CD4-positive, CD25-positive, alpha-beta regulatory T cell (primary cell): ENCODE results near the gene PCSK6. TPM values are rescaled to one million over a fixed set of nuclear protein-coding genes. Genes with fewer than 3 reads are reported as not detected.
A peak's percentile ranks its signal among the peaks of the same experiment; 100 is the strongest.

ENCODE experiments used
- ATAC-seq, 2 donors: fragments of 150-1000 bp; cut with Tn5 transposase; one replicate each; pipeline ENCODE4 v1.10.0; 2021; ENCODE audit warnings: low read depth in 2 of 2, moderate number of reproducible peaks in 2 of 2, moderate library complexity in 1 of 2
- DNase-seq, 3 donors: peaks; one replicate each; pipeline versions ENCODE4 v3.0.0 to v3.0.0-alpha.2; 2012 to 2022; ENCODE audit warnings: mixed read lengths in 1 of 3
- H3K27ac ChIP-seq: one replicate; pipeline ENCODE4 v1.7.0; 2013; ENCODE audit warnings: mild to moderate bottlenecking, low read length; ENCODE audit not compliant: insufficient read depth, poor library complexity, severe bottlenecking
- H3K27me3 ChIP-seq: one replicate; pipeline ENCODE4 v1.7.0; 2013; ENCODE audit warnings: low read length; ENCODE audit not compliant: control insufficient read depth, insufficient read depth
- H3K36me3 ChIP-seq: one replicate; pipeline ENCODE4 v1.7.0; 2013; ENCODE audit warnings: mild to moderate bottlenecking, low read length, moderate library complexity; ENCODE audit not compliant: control insufficient read depth, insufficient read depth
- H3K4me1 ChIP-seq: 2 replicates; pipeline ENCODE4 v1.7.0; 2013; ENCODE audit warnings: mild to moderate bottlenecking, low read length; ENCODE audit not compliant: insufficient read depth, control insufficient read depth, poor library complexity, severe bottlenecking
- H3K4me3 ChIP-seq: one replicate; pipeline ENCODE4 v1.7.0; 2013; ENCODE audit warnings: low read depth, mild to moderate bottlenecking, low read length, moderate library complexity
- H3K9me3 ChIP-seq, 2 experiments: 1 replicate in 1 of 2; 2 replicates in 1 of 2; pipeline ENCODE4 v1.7.0; 2013; ENCODE audit warnings: low read length in 2 of 2, mild to moderate bottlenecking in 1 of 2, moderate library complexity in 1 of 2; ENCODE audit not compliant: control insufficient read depth in 2 of 2
- H3K27ac Mint-ChIP-seq, 3 donors: one replicate each; pipeline ENCODE4 v1.8.0; 2020 to 2022; ENCODE audit warnings: mild to moderate bottlenecking in 3 of 3, mixed read lengths in 3 of 3, moderate library complexity in 2 of 3
- H3K27me3 Mint-ChIP-seq: one replicate; pipeline ENCODE4 v1.8.0; 2022; ENCODE audit warnings: mild to moderate bottlenecking, mixed read lengths
- H3K36me3 Mint-ChIP-seq: one replicate; pipeline ENCODE4 v1.8.0; 2020; ENCODE audit warnings: mixed read lengths
- H3K4me1 Mint-ChIP-seq, 4 donors: one replicate each; pipeline ENCODE4 v1.8.0; 2020 to 2022; ENCODE audit warnings: mixed read lengths in 4 of 4, mild to moderate bottlenecking in 1 of 4
- H3K4me3 Mint-ChIP-seq, 4 donors: one replicate each; pipeline ENCODE4 v1.8.0; 2020 to 2022; ENCODE audit warnings: mild to moderate bottlenecking in 4 of 4, mixed read lengths in 4 of 4, moderate library complexity in 3 of 4
- H3K9me3 Mint-ChIP-seq, 7 donors: one replicate each; pipeline ENCODE4 v1.8.0; 2020 to 2022; ENCODE audit warnings: mixed read lengths in 7 of 7, mild to moderate bottlenecking in 3 of 7, moderate library complexity in 2 of 7
- polyA plus RNA-seq, 4 donors: library from polyadenylated mRNA; unstranded; fragments of 300-500 nt; fragmentation: Illumina TruSeq; gene quantifications; one replicate each; pipeline ENCODE4 v1.2.3, GENCODE V29; 2021
- total RNA-seq: library from RNA; stranded (reverse); gene quantifications from one replicate; pipeline ENCODE4 v1.2.3, GENCODE V29; 2022

The PCSK6 gene
- total and polyA plus RNA-seq, 5 donors from 2014 or later, result 0.07 to 1.1 (median 0.22) TPM; not detected in 1

- Mint-ChIP-seq H3K4me3 (no peak overlapping the region), H3K36me3 (peaks cover 23% of the 10 kb centered on the region), H3K9me3 (no peaks in the 10 kb centered on the region), H3K4me1 (peaks cover 0 to 3% (median 0%) of the 10 kb centered on the region in 4 donors), H3K27ac (no peak overlapping the region), H3K27me3 (peaks cover 12% of the 10 kb centered on the region)
- Histone ChIP-seq H3K9me3 (no peaks in the 10 kb centered on the region), H3K4me3 (no peak overlapping the region), H3K4me1 (no peaks in the 10 kb centered on the region), H3K27me3 (no peaks in the 10 kb centered on the region), H3K27ac (no peak overlapping the region), H3K36me3 (peaks cover 17% of the 10 kb centered on the region)
- ATAC-seq, result no peak
- DNase-seq, result no peak
Measured at GRCh38 chr15:101266787-101267186, 222.7 kb downstream of the PCSK6 start.

DNA sequence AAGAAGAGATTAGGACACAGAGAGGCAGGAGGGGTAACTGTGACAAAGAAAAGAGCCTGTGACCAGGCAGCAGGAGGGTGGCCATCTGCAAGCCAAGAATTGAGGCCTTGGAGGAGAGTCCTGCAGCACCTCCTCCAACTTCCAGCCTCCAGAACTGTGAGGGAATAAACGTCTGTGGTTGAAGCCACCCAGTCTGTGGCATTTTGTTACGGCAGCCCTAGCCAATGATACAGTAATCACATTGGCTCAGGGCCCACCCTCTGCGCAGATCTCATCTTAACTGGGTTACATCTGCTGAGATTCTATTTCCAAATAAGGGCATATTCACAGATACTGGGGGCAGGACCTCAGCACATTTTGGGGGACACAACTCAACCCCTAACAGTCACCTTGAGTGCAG, 223.5 kb downstream of the PCSK6 start:
- Histone ChIP-seq H3K27me3 (no peaks in the 10 kb centered on the region), H3K9me3 (no peaks in the 10 kb centered on the region), H3K4me1 (no peaks in the 10 kb centered on the region), H3K27ac (no peak overlapping the region), H3K36me3 (peaks cover 10% of the 10 kb centered on the region), H3K4me3 (no peak overlapping the region)
- peaks cover 12% of the 10 kb centered on the region for H3K27me3 Mint-ChIP-seq
- no peak overlapping the region for H3K4me3 Mint-ChIP-seq
- no peak for ATAC-seq
- H3K36me3 Mint-ChIP-seq, result peaks cover 17% of the 10 kb centered on the region
- H3K9me3 Mint-ChIP-seq, result no peaks in the 10 kb centered on the region
- H3K27ac Mint-ChIP-seq, result no peak overlapping the region
- no peak for DNase-seq
- H3K4me1 Mint-ChIP-seq, result no peaks in the 10 kb centered on the region

- no peaks in the 10 kb centered on the region for H3K9me3 ChIP-seq
- H3K36me3 Mint-ChIP-seq, result peaks cover 12% of the 10 kb centered on the region
- DNase-seq, result no peak
- ATAC-seq, result no peak
- no peak overlapping the region for H3K27ac Mint-ChIP-seq
- H3K36me3 ChIP-seq, result no peaks in the 10 kb centered on the region
- H3K27ac ChIP-seq, result no peak overlapping the region
- peaks cover 17% of the 10 kb centered on the region for H3K27me3 Mint-ChIP-seq
- no peaks in the 10 kb centered on the region for H3K9me3 Mint-ChIP-seq
- no peak overlapping the region for H3K4me3 Mint-ChIP-seq
- no peaks in the 10 kb centered on the region for H3K4me1 Mint-ChIP-seq
- no peak overlapping the region for H3K4me3 ChIP-seq
- H3K27me3 ChIP-seq, result no peaks in the 10 kb centered on the region
- no peaks in the 10 kb centered on the region for H3K4me1 ChIP-seq
Measured at GRCh38 chr15:101264911-101265641, 224.4 kb downstream of the PCSK6 start.

DNA sequence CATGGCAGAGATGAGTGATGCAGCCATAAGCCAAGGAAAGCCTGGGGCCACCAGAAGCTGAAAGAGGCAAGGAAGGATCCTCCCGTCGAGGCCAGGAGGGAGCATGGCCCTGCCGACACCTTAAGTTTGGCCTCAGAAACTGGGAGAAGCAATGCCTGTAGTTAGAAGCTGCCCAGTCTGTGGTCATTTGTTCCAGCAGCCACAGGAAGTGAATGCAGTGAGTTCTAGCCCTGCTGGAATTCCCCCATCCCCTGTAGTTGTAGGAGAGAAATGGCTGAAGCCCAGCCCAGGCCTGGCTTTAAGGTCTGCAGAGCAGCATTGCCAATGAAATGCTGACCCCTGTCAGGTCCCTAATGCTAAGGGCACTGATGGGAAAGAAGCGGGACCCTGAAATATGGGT, 225.5 kb downstream of the PCSK6 start:
- no peak overlapping the region for H3K27ac ChIP-seq
- no peaks in the 10 kb centered on the region for H3K27me3 ChIP-seq
- Mint-ChIP-seq H3K4me1 (no peaks in the 10 kb centered on the region), H3K9me3 (no peaks in the 10 kb centered on the region), H3K4me3 (no peak overlapping the region), H3K36me3 (peaks cover 3% of the 10 kb centered on the region), H3K27ac (no peak overlapping the region), H3K27me3 (peaks cover 26% of the 10 kb centered on the region)
- no peaks in the 10 kb centered on the region for H3K9me3 ChIP-seq
- H3K4me3 ChIP-seq, result no peak overlapping the region
- ATAC-seq (no peak), DNase-seq (no peak)
- H3K36me3 ChIP-seq, result no peaks in the 10 kb centered on the region
- no peaks in the 10 kb centered on the region for H3K4me1 ChIP-seq

DNA sequence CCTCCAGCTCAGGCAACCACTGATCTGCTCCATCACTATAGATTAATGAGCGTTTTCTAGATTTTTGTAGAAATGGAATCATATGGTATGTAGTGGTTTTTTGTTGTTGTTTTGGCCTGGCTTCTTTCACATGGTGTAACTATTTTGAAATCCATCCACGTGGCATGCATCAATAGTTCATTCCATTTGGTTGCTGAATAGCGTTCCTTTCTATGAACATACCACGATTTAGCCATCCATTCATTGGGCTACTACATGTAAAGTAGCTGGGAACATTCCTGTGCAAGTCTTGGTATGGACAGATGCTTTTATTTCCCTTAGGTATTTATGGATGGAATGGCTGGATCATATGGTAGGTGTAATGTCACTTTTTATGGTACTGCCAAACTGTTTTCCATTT, 227.0 kb downstream of the PCSK6 start:
- ATAC-seq (no peak), DNase-seq (no peak)
- Histone ChIP-seq H3K27ac (no peak overlapping the region), H3K4me1 (no peaks in the 10 kb centered on the region), H3K36me3 (no peaks in the 10 kb centered on the region), H3K27me3 (peaks cover 3% of the 10 kb centered on the region), H3K4me3 (no peak overlapping the region), H3K9me3 (no peaks in the 10 kb centered on the region)
- Mint-ChIP-seq H3K4me1 (peaks cover 0 to 4% (median 0%) of the 10 kb centered on the region in 4 donors), H3K27ac (no peak overlapping the region), H3K36me3 (no peaks in the 10 kb centered on the region), H3K27me3 (peaks cover 34% of the 10 kb centered on the region), H3K9me3 (no peaks in the 10 kb centered on the region), H3K4me3 (no peak overlapping the region)

DNA sequence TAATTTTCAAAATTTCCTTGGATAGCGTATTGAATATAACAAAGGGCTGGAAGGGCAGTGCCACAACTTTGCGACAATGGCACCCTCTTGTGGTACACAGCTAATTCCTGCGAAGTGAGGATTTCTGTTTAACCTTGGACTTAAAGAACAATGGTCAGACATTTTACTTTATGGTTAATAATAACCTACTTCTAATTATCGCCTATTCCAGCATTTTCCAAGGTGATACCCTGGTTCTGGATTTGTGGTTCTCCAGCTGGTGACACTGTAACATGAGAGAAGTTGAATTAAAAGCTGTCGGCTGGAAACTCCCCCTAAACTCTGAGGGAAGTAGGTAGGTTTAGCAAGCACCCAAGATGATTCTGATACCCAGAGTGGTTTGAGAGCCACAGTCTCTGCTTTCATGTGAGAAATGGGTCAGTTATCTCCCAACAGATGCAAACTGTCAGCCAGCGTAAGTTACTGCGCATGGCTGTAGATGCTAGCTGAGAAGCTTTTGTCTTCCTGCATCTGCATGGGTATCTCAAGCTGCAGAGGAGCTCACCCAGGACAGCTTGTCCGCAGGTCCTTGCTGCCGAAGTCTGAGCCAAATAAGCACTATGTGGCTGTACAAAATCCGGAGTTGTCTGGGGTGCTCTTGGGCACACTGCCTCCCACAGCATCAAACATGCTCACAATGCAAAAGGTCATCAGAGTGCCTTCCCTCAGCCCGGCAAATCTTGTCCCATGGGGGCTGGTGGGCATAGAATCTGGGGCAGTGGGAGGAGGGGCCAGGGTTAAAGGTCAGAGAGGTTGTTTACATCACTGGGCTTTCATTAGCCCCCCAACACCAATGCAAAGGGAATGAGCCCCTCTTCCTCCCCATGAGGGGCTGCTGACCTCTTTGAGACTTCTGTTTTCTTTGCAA, 231.0 kb downstream of the PCSK6 start:
- no peaks in the 10 kb centered on the region for H3K36me3 Mint-ChIP-seq
- ATAC-seq (peak; percentile 48 to 71), DNase-seq (peak; percentile 43 to 68 (median 57))
- peaks cover 0 to 4% (median 0%) of the 10 kb centered on the region in 4 donors for H3K4me1 Mint-ChIP-seq
- no peaks in the 10 kb centered on the region for H3K4me1 ChIP-seq
- peaks cover 34% of the 10 kb centered on the region for H3K27me3 Mint-ChIP-seq
- H3K36me3 ChIP-seq, result no peaks in the 10 kb centered on the region
- peaks cover 3% of the 10 kb centered on the region for H3K27me3 ChIP-seq
- H3K4me3 Mint-ChIP-seq, result no peak overlapping the region
- H3K9me3 Mint-ChIP-seq, result no peaks in the 10 kb centered on the region
- no peaks in the 10 kb centered on the region for H3K9me3 ChIP-seq
- H3K4me3 ChIP-seq, result no peak overlapping the region
- H3K27ac Mint-ChIP-seq, result no peak overlapping the region
- no peak overlapping the region for H3K27ac ChIP-seq

GRCh38 chr15:101256757-101257156, 232.8 kb downstream of the PCSK6 start:
- Mint-ChIP-seq H3K27me3 (peaks cover 22% of the 10 kb centered on the region), H3K4me1 (peaks cover 0 to 12% (median 8%) of the 10 kb centered on the region in 4 donors), H3K36me3 (no peaks in the 10 kb centered on the region), H3K4me3 (peak overlapping the region in 1 of 4 donors; percentile 78), H3K9me3 (no peaks in the 10 kb centered on the region), H3K27ac (no peak overlapping the region)
- peaks cover 8% of the 10 kb centered on the region for H3K4me1 ChIP-seq
- no peaks in the 10 kb centered on the region for H3K9me3 ChIP-seq
- no peaks in the 10 kb centered on the region for H3K36me3 ChIP-seq
- ATAC-seq (no peak), DNase-seq (peak in 1 of 3 donors; percentile 54)
- no peak overlapping the region for H3K27ac ChIP-seq
- H3K4me3 ChIP-seq, result no peak overlapping the region
- peaks cover 3% of the 10 kb centered on the region for H3K27me3 ChIP-seq
